ENCODE measurements around the gene PSMG4.
A peak's percentile ranks its signal among the peaks of the same experiment; 100 is the strongest.

PSMG4 gene

GRCh38 chr6:3247255-3248146 lies 11.2 kb upstream of the PSMG4 start:
- Histone ChIP-seq H3K27ac (ENCODE audit: low read depth, low read length) (peak overlapping the region; percentile 76), H3K36me3 (ENCODE audit: control insufficient read depth, insufficient read depth, low read length) (no peaks in the 10 kb centered on the region), H3K4me1 (ENCODE audit: control insufficient read depth, insufficient read depth, low read length) (peaks cover 24% of the 10 kb centered on the region), H3K27me3 (ENCODE audit: control insufficient read depth, insufficient read depth, low read length) (no peaks in the 10 kb centered on the region), H3K4me3 (ENCODE audit: low read length) (peak overlapping the region; percentile 48), H3K9ac (ENCODE audit: low read length) (no peak overlapping the region)

GRCh38 chr6:3249821-3250220 lies 8.9 kb upstream of the PSMG4 start:
- no peak overlapping the region for H3K27ac ChIP-seq (ENCODE audit: low read depth, low read length)
- H3K4me3 ChIP-seq (ENCODE audit: low read length) = no peak overlapping the region
- no peak overlapping the region for H3K9ac ChIP-seq (ENCODE audit: low read length)
- H3K36me3 ChIP-seq (ENCODE audit: control insufficient read depth, insufficient read depth, low read length) = no peaks in the 10 kb centered on the region
- H3K27me3 ChIP-seq (ENCODE audit: control insufficient read depth, insufficient read depth, low read length) = no peaks in the 10 kb centered on the region
- H3K4me1 ChIP-seq (ENCODE audit: control insufficient read depth, insufficient read depth, low read length) = peaks cover 24% of the 10 kb centered on the region

GRCh38 chr6:3250231-3250675 lies 8.5 kb upstream of the PSMG4 start:
- no peaks in the 10 kb centered on the region for H3K36me3 ChIP-seq (ENCODE audit: control insufficient read depth, insufficient read depth, low read length)
- H3K9ac ChIP-seq (ENCODE audit: low read length) = no peak overlapping the region
- no peaks in the 10 kb centered on the region for H3K27me3 ChIP-seq (ENCODE audit: control insufficient read depth, insufficient read depth, low read length)
- H3K27ac ChIP-seq (ENCODE audit: low read depth, low read length) = no peak overlapping the region
- peaks cover 24% of the 10 kb centered on the region for H3K4me1 ChIP-seq (ENCODE audit: control insufficient read depth, insufficient read depth, low read length)
- H3K4me3 ChIP-seq (ENCODE audit: low read length) = no peak overlapping the region

GRCh38 chr6:3251462-3252314 lies 7.1 kb upstream of the PSMG4 start:
- H3K4me3 ChIP-seq (ENCODE audit: low read length) = no peak overlapping the region
- H3K27me3 ChIP-seq (ENCODE audit: control insufficient read depth, insufficient read depth, low read length) = no peaks in the 10 kb centered on the region
- no peak overlapping the region for H3K9ac ChIP-seq (ENCODE audit: low read length)
- H3K4me1 ChIP-seq (ENCODE audit: control insufficient read depth, insufficient read depth, low read length) = peaks cover 24% of the 10 kb centered on the region
- no peak overlapping the region for H3K27ac ChIP-seq (ENCODE audit: low read depth, low read length)
- H3K36me3 ChIP-seq (ENCODE audit: control insufficient read depth, insufficient read depth, low read length) = no peaks in the 10 kb centered on the region

GRCh38 chr6:3252369-3252768 lies 6.4 kb upstream of the PSMG4 start:
- no peaks in the 10 kb centered on the region for H3K27me3 ChIP-seq (ENCODE audit: control insufficient read depth, insufficient read depth, low read length)
- H3K4me3 ChIP-seq (ENCODE audit: low read length) = no peak overlapping the region
- H3K27ac ChIP-seq (ENCODE audit: low read depth, low read length) = no peak overlapping the region
- peaks cover 20% of the 10 kb centered on the region for H3K4me1 ChIP-seq (ENCODE audit: control insufficient read depth, insufficient read depth, low read length)
- H3K36me3 ChIP-seq (ENCODE audit: control insufficient read depth, insufficient read depth, low read length) = no peaks in the 10 kb centered on the region
- no peak overlapping the region for H3K9ac ChIP-seq (ENCODE audit: low read length)

- H3K4me1 ChIP-seq (ENCODE audit: control insufficient read depth, insufficient read depth, low read length) = peaks cover 15% of the 10 kb centered on the region
- H3K36me3 ChIP-seq (ENCODE audit: control insufficient read depth, insufficient read depth, low read length) = no peaks in the 10 kb centered on the region
- H3K27me3 ChIP-seq (ENCODE audit: control insufficient read depth, insufficient read depth, low read length) = no peaks in the 10 kb centered on the region
- no peak overlapping the region for H3K4me3 ChIP-seq (ENCODE audit: low read length)
- H3K9ac ChIP-seq (ENCODE audit: low read length) = no peak overlapping the region
- no peak overlapping the region for H3K27ac ChIP-seq (ENCODE audit: low read depth, low read length)
Observed at GRCh38 chr6:3252861-3253596, 5.7 kb upstream of the PSMG4 start.

GRCh38 chr6:3253597-3253961 lies 5.2 kb upstream of the PSMG4 start:
- H3K4me3 ChIP-seq (ENCODE audit: low read length) = no peak overlapping the region
- no peaks in the 10 kb centered on the region for H3K27me3 ChIP-seq (ENCODE audit: control insufficient read depth, insufficient read depth, low read length)
- H3K27ac ChIP-seq (ENCODE audit: low read depth, low read length) = no peak overlapping the region
- no peaks in the 10 kb centered on the region for H3K36me3 ChIP-seq (ENCODE audit: control insufficient read depth, insufficient read depth, low read length)
- H3K9ac ChIP-seq (ENCODE audit: low read length) = no peak overlapping the region
- peaks cover 11% of the 10 kb centered on the region for H3K4me1 ChIP-seq (ENCODE audit: control insufficient read depth, insufficient read depth, low read length)

- Histone ChIP-seq H3K9ac (ENCODE audit: low read length) (no peak overlapping the region), H3K27ac (ENCODE audit: low read depth, low read length) (no peak overlapping the region), H3K4me3 (ENCODE audit: low read length) (peak overlapping the region; percentile 46), H3K4me1 (ENCODE audit: control insufficient read depth, insufficient read depth, low read length) (peaks cover 7% of the 10 kb centered on the region), H3K36me3 (ENCODE audit: control insufficient read depth, insufficient read depth, low read length) (no peaks in the 10 kb centered on the region), H3K27me3 (ENCODE audit: control insufficient read depth, insufficient read depth, low read length) (no peaks in the 10 kb centered on the region)
Observed at GRCh38 chr6:3258201-3258600, 546 bp upstream of the PSMG4 start.

GRCh38 chr6:3259491-3259958 lies 778 bp downstream of the PSMG4 start:
- peaks cover 7% of the 10 kb centered on the region for H3K4me1 ChIP-seq (ENCODE audit: control insufficient read depth, insufficient read depth, low read length)
- H3K4me3 ChIP-seq (ENCODE audit: low read length) = peak overlapping the region; percentile 94
- peak overlapping the region; percentile 45 for H3K9ac ChIP-seq (ENCODE audit: low read length)
- no peak overlapping the region for H3K27ac ChIP-seq (ENCODE audit: low read depth, low read length)
- H3K36me3 ChIP-seq (ENCODE audit: control insufficient read depth, insufficient read depth, low read length) = peaks cover 11% of the 10 kb centered on the region
- no peaks in the 10 kb centered on the region for H3K27me3 ChIP-seq (ENCODE audit: control insufficient read depth, insufficient read depth, low read length)

- Histone ChIP-seq H3K36me3 (ENCODE audit: control insufficient read depth, insufficient read depth, low read length) (peaks cover 12% of the 10 kb centered on the region), H3K4me1 (ENCODE audit: control insufficient read depth, insufficient read depth, low read length) (peaks cover 7% of the 10 kb centered on the region), H3K27me3 (ENCODE audit: control insufficient read depth, insufficient read depth, low read length) (no peaks in the 10 kb centered on the region), H3K9ac (ENCODE audit: low read length) (no peak overlapping the region), H3K27ac (ENCODE audit: low read depth, low read length) (no peak overlapping the region), H3K4me3 (ENCODE audit: low read length) (no peak overlapping the region)
Observed at GRCh38 chr6:3260296-3260695, 1.5 kb downstream of the PSMG4 start.

- no peak overlapping the region for H3K27ac ChIP-seq (ENCODE audit: low read depth, low read length)
- H3K27me3 ChIP-seq (ENCODE audit: control insufficient read depth, insufficient read depth, low read length) = no peaks in the 10 kb centered on the region
- no peak overlapping the region for H3K4me3 ChIP-seq (ENCODE audit: low read length)
- peaks cover 7% of the 10 kb centered on the region for H3K4me1 ChIP-seq (ENCODE audit: control insufficient read depth, insufficient read depth, low read length)
- H3K9ac ChIP-seq (ENCODE audit: low read length) = no peak overlapping the region
- peaks cover 14% of the 10 kb centered on the region for H3K36me3 ChIP-seq (ENCODE audit: control insufficient read depth, insufficient read depth, low read length)
Observed at GRCh38 chr6:3260772-3261517, 2.2 kb downstream of the PSMG4 start.
